Smooth muscle cell (in vitro differentiated cells): ENCODE measurements around the gene PTPRK. TPM values are rescaled to one million over a fixed set of nuclear protein-coding genes. Genes with fewer than 3 reads are reported as not detected.

Experiments used
- DNase-seq: peaks from one replicate; lab custom pipeline; 2025; ENCODE audit not compliant: unreplicated experiment; lab: John Stamatoyannopoulos, UW
- H2AFZ ChIP-seq: fragments of 200-600 bp; sonication (generic); 2 replicates; pipeline ENCODE4 v1.6.0; 2016; ENCODE audit warnings: antibody characterized with exemption, low read depth, mild to moderate bottlenecking
- H3F3A ChIP-seq: fragments of 200-600 bp; sonication (generic); 2 replicates; pipeline ENCODE4 v1.6.0; 2017; ENCODE audit warnings: antibody characterized with exemption, low read depth
- H3K27ac ChIP-seq: fragments of 200-600 bp; sonication (generic); 2 replicates; pipeline ENCODE4 v1.5.1; 2016; ENCODE audit warnings: low read depth, mild to moderate bottlenecking
- H3K27me3 ChIP-seq: fragments of 200-600 bp; sonication (generic); 2 replicates; pipeline ENCODE4 v1.6.1; 2016; ENCODE audit warnings: low read depth, mild to moderate bottlenecking
- H3K36me3 ChIP-seq: fragments of 200-600 bp; sonication (generic); 2 replicates; pipeline ENCODE4 v1.5.1; 2016; ENCODE audit warnings: low read depth
- H3K4me1 ChIP-seq: fragments of 200-600 bp; sonication (generic); 2 replicates; pipeline ENCODE4 v1.5.1; 2016; ENCODE audit warnings: low read depth
- H3K4me2 ChIP-seq: fragments of 200-600 bp; sonication (generic); 2 replicates; pipeline ENCODE4 v1.6.0; 2016; ENCODE audit warnings: mild to moderate bottlenecking
- H3K4me3 ChIP-seq: fragments of 200-600 bp; sonication (generic); 2 replicates; pipeline ENCODE4 v1.5.1; 2016; ENCODE audit warnings: mild to moderate bottlenecking
- H3K79me2 ChIP-seq: fragments of 200-600 bp; sonication (generic); 2 replicates; pipeline ENCODE4 v1.6.0; 2016; ENCODE audit warnings: low read depth, mild to moderate bottlenecking
- H3K9ac ChIP-seq: fragments of 200-600 bp; sonication (generic); 2 replicates; pipeline ENCODE4 v1.6.0; 2016; ENCODE audit warnings: low read depth
- H3K9me3 ChIP-seq: fragments of 200-600 bp; sonication (generic); replicated peaks from 2 replicates; pipeline ENCODE4 v1.5.1; 2016; ENCODE audit warnings: low read depth
- H4K20me1 ChIP-seq: fragments of 200-600 bp; sonication (generic); 2 replicates; pipeline ENCODE4 v1.6.0; 2016; ENCODE audit warnings: low read depth
- CTCF ChIP-seq: fragments of 200-600 bp; sonication (generic); IDR thresholded peaks from 2 replicates; pipeline ENCODE4 v1.5.1; 2017; ENCODE audit warnings: borderline replicate concordance, mild to moderate bottlenecking, antibody characterized with exemption; ENCODE audit not compliant: insufficient read depth, poor library complexity, severe bottlenecking
- WGBS: methylation state at CpG from one replicate; pipeline ENCODE4 v1.1.7; 2016; ENCODE audit warnings: low lambda C conversion rate; 5-methylcytosine and 5-hydroxymethylcytosine counted together
- polyA plus RNA-seq: library from polyadenylated mRNA; unstranded; fragments of >200 nt; fragmentation: Nextera tagmentation; extraction: Ambion mirVana; gene quantifications from 2 replicates; pipeline ENCODE4 v1.2.1, GENCODE V29; 2016
- total RNA-seq: library from RNA; depleted of rRNA; stranded (reverse); fragments of >200 nt; gene quantifications from 2 replicates; pipeline ENCODE4 v1.2.3, GENCODE V29; 2014

The PTPRK gene
- total and polyA plus RNA-seq, 2 experiments from 2014 or later = 21.7 to 50.4 TPM

GRCh38 chr6:128541261-128541660 lies 20.9 kb upstream of the PTPRK start:
- H3F3A ChIP-seq = no peaks in the 10 kb centered on the region
- no peak overlapping the region for H3K9ac ChIP-seq
- H3K79me2 ChIP-seq = no peaks in the 10 kb centered on the region
- H3K9me3 ChIP-seq = no peaks in the 10 kb centered on the region
- no peak for TF ChIP-seq CTCF
- no peaks in the 10 kb centered on the region for H3K4me1 ChIP-seq
- H3K27ac ChIP-seq = no peak overlapping the region
- H4K20me1 ChIP-seq = no peaks in the 10 kb centered on the region
- peak overlapping the region; percentile 30 for H2AFZ ChIP-seq
- DNase-seq = no peak
- no peak overlapping the region for H3K4me2 ChIP-seq
- no peak overlapping the region for H3K4me3 ChIP-seq
- no CpG with 5 or more reads among the region's 1 CpG for WGBS
- H3K36me3 ChIP-seq = no peaks in the 10 kb centered on the region
- no peaks in the 10 kb centered on the region for H3K27me3 ChIP-seq

GRCh38 chr6:128538763-128539162 lies 18.4 kb upstream of the PTPRK start:
- no peaks in the 10 kb centered on the region for H3K9me3 ChIP-seq
- H3K4me2 ChIP-seq = no peak overlapping the region
- no peaks in the 10 kb centered on the region for H3F3A ChIP-seq
- no peak overlapping the region for H3K9ac ChIP-seq
- no peaks in the 10 kb centered on the region for H3K4me1 ChIP-seq
- WGBS = 98% methylated on average over 4 of the region's 4 CpGs
- no peaks in the 10 kb centered on the region for H3K36me3 ChIP-seq
- no peak for TF ChIP-seq CTCF
- no peaks in the 10 kb centered on the region for H3K27me3 ChIP-seq
- H3K4me3 ChIP-seq = no peak overlapping the region
- no peaks in the 10 kb centered on the region for H3K79me2 ChIP-seq
- H4K20me1 ChIP-seq = no peaks in the 10 kb centered on the region
- H2AFZ ChIP-seq = no peak overlapping the region
- DNase-seq = no peak
- no peak overlapping the region for H3K27ac ChIP-seq

- Histone ChIP-seq H3F3A (no peaks in the 10 kb centered on the region), H3K4me1 (no peaks in the 10 kb centered on the region), H3K9ac (no peak overlapping the region), H3K4me2 (no peak overlapping the region), H3K9me3 (no peaks in the 10 kb centered on the region), H2AFZ (no peak overlapping the region), H4K20me1 (no peaks in the 10 kb centered on the region), H3K4me3 (no peak overlapping the region), H3K27me3 (no peaks in the 10 kb centered on the region), H3K27ac (no peak overlapping the region), H3K79me2 (no peaks in the 10 kb centered on the region), H3K36me3 (no peaks in the 10 kb centered on the region)
- TF ChIP-seq CTCF = no peak
- DNase-seq = no peak
- 87% methylated on average over 3 of the region's 3 CpGs for WGBS
Measured at GRCh38 chr6:128532827-128533226, 12.4 kb upstream of the PTPRK start.

- Histone ChIP-seq H3F3A (no peaks in the 10 kb centered on the region), H3K4me1 (no peaks in the 10 kb centered on the region), H4K20me1 (no peaks in the 10 kb centered on the region), H3K9ac (no peak overlapping the region), H3K4me2 (no peak overlapping the region), H3K79me2 (no peaks in the 10 kb centered on the region), H2AFZ (no peak overlapping the region), H3K36me3 (no peaks in the 10 kb centered on the region), H3K27me3 (no peaks in the 10 kb centered on the region), H3K27ac (no peak overlapping the region), H3K4me3 (no peak overlapping the region), H3K9me3 (no peaks in the 10 kb centered on the region)
- DNase-seq = no peak
- TF ChIP-seq CTCF = no peak
- 95% methylated on average over 2 of the region's 2 CpGs for WGBS
Measured at GRCh38 chr6:128532136-128532535, 11.7 kb upstream of the PTPRK start.
